Activated CD8-positive, alpha-beta memory T cell treated with anti-CD3 and anti-CD28 coated beads for 1 hour (primary cell): ENCODE data around the gene FLVCR2.
A peak's percentile ranks its signal among the peaks of the same experiment; 100 is the strongest.

Source experiments
- DNase-seq, 2 donors: peaks; one replicate each; pipeline ENCODE4 v3.0.0-alpha.2; 2020; ENCODE audit warnings: low read depth in 1 of 2; ENCODE audit errors: extremely low read depth in 1 of 2

Gene FLVCR2

GRCh38 chr14:75554482-75554881 lies 23.9 kb upstream of the FLVCR2 start:
- DNase-seq = no peak

DNA sequence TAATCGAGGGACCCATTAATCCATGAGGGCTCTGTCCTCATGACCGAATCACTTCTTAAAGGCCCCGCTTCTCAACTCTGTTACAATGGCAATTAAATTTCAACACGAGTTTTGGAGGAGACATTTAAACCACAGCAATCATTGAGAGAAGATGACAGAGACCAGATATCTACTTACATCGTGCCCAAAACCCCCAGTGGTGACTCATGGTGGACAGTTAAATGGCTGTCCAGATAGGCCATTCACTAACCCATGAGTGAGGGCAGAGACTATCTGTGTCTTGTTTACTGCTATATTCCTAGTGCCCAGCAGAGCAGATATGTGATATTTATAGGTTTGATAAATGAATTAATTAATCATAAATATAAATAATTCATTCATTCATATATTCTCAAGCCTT lies 20.0 kb upstream of the FLVCR2 start:
- no peak for DNase-seq

DNA sequence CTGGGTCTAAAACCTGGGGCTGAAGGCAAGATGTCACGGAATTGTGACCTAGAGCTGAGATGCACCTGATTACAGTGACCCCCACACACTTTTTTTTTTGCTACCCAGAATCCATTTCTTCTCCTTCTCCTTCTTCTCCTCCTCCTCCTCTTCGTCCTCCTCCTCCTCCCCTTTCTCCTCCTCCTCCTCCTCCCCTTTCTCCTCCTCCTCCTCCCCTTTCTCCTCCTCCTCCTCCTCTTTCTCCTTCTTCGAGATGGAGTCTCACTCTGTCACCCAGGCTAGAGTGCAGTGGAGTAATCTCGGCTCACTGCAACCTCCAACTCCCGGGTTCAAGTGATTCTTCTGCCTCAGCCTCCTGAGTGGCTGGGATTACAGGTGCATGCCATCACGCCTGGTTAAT lies 19.4 kb upstream of the FLVCR2 start:
- DNase-seq = no peak

DNA sequence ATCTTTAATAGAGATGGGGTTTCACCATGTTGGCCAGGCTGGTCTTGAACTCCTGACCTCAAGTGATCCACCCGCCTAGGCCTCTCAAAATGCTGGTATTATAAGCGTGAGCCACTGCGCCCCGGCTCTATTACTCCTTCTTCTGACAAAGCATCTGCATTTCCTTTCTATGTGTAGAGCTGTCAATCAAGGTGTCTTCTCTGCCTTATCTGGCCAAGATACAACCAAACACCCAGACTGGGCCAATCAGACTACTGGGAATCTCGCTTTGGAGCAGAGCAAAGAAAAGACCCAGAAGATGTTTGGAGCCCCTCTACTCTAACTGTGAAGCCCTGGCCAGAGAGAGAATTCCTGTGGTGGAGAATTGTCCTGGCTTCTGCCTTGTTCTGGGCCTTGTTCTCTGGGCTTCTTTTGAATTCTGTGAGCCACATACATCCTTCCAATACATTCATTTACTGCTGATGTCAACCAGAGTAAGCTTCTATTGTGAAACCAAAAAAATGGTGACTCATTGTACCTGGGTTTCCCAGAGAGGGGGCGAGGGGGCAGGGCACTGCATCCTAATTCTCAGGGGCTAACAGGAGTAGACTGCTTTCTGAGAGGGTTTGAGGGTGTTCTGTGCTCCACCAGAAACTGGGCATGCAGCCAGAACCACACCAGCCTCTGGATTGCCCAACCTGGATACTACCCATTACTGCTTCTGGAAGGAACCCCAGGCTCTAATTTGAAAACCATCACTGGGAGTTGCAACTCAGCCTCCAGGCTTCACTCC lies 18.8 kb upstream of the FLVCR2 start:
- DNase-seq = no peak

DNA sequence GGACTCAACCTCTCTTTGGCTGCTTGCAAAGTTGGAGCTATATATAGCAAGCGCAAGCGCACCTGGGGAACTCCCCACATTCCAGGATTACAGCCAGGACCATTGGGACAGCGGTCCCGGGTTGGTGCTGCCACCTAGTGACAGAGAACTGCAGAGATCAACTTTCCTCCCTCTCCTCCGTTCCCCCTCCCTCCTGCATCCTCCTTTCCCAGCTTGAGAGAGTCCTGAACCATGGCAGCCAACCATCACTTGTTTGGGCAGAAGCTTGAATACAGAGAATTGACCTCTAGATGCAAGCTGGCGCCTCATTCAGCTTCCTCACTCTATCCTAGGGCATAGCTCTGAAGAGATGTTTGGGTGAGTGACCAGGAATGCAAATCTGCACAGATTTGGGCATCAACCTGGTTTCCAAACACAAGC lies 17.4 kb upstream of the FLVCR2 start:
- no peak for DNase-seq

DNA sequence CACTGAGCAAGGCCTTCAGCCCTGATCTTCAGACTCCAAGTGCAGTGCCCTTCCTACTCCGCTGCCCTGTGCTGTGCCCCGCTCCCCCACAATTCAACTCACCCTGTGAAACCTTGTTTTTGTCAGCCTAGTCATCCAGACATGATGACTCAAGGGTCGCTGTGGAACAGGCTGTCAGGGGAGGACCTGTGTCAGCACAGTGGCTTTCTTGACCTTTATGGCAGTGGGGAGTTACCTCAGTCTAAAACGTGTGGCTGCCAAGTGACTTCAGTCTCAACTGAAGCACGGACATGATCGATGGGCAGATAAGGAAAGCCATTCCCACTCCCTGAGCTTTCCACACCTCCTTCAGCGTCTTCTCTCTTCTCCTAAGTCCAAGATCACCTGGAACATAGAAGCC lies 16.3 kb upstream of the FLVCR2 start:
- DNase-seq = no peak

DNA sequence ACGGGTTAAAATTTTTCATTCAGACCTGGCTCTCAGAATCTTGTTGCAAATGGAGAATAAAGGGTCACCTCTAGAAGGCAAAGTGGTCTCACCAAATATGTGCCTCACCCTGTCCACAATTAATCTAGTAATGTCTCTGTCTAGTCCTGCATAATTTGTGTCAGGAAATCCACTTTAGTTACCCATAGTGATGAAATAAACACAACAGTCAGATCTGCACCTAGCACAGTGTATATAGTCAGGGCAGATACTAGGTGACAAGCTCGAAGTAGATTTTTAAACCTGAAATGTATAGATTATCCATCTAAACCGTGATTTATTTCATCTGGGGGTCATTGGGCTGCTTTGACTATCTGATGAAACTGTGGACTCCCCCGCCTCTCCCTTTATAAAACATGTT lies 15.9 kb upstream of the FLVCR2 start:
- no peak for DNase-seq

DNA sequence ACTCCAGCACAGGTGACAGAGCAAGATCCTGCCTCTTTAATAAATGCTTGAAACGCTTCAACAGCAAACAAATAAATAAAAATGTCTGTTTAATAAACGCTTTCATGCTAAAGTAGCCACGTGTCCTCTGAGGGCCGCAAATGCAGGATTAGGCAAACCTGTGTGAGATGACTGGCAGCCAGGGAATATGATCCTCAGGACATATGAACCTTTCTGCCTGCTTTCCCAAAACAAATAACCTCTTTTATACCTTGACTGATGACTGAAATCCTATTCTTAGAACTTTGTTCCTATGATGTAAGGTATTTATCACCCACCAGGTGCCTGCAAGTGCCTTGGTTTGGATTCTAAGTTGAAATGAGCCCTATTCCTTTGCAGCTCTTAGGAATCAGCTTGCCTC lies 14.5 kb upstream of the FLVCR2 start:
- DNase-seq = no peak

DNA sequence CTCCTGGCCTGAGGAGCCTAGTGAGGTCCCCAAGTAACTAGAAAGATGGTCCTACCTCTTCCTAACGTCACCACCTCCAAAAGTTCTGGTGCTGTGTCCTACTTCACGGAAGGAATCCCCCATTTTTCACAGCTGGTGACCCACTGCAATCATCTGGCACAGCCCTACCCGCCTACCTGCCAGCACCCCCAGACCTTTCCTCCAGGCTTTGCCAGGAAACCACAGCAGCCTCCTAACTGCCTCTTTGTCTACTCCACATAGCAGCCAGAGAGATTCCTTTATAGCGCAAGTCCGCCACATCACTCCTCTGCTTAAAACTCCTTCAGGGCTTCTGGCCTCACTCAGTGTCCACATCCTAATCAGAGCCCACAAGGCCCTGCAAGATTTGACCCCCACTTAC lies 13.4 kb upstream of the FLVCR2 start:
- no peak for DNase-seq

- DNase-seq = no peak
Measured at GRCh38 chr14:75566321-75566720, 12.1 kb upstream of the FLVCR2 start.

GRCh38 chr14:75566752-75567151 lies 11.7 kb upstream of the FLVCR2 start:
- no peak for DNase-seq

GRCh38 chr14:75568140-75568539 lies 10.3 kb upstream of the FLVCR2 start:
- no peak for DNase-seq

- no peak for DNase-seq
Measured at GRCh38 chr14:75568791-75569190, 9.6 kb upstream of the FLVCR2 start.

GRCh38 chr14:75570797-75571196 lies 7.6 kb upstream of the FLVCR2 start:
- DNase-seq = no peak

GRCh38 chr14:75572104-75572503 lies 6.3 kb upstream of the FLVCR2 start:
- no peak for DNase-seq

- DNase-seq = no peak
Measured at GRCh38 chr14:75577090-75577489, 1.3 kb upstream of the FLVCR2 start.

DNA sequence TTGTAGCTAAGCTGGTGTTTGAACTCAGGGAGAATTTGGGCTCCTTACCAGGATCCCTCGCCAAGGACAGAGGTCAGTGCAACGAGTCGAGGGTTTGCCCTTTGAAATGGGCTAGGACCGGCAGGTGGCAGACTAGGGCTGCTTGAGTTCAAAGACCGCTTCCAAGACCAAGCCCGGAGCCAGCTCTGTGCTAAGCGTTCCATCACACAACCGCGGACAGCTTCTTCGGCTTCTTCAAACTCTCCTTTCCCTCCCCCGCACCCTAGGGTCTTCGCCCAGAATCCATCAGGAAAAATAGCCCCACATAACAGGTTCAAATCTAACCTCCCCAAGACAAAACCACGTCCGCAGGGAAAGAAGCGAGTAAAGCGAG lies 705 bp upstream of the FLVCR2 start:
- DNase-seq = peak; percentile 21 to 55

DNA sequence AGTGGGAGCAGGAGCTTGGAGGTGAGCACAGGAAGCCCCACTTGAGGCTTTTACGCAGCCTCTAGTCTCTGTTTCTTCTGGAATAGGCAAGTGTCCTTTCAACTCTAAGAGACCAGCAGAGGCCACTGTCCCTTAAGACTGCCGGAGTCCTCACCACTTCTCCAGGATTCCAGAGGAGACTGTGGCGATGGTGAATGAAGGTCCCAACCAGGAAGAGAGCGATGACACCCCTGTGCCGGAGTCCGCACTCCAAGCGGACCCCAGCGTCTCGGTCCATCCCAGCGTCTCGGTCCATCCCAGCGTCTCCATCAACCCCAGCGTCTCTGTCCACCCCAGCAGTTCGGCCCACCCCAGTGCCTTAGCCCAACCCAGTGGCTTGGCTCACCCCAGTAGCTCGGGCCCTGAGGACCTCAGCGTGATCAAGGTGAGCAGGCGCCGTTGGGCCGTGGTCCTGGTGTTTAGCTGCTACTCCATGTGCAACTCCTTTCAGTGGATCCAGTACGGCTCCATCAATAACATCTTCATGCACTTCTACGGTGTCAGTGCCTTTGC lies 442 bp downstream of the FLVCR2 start:
- DNase-seq = no peak

DNA sequence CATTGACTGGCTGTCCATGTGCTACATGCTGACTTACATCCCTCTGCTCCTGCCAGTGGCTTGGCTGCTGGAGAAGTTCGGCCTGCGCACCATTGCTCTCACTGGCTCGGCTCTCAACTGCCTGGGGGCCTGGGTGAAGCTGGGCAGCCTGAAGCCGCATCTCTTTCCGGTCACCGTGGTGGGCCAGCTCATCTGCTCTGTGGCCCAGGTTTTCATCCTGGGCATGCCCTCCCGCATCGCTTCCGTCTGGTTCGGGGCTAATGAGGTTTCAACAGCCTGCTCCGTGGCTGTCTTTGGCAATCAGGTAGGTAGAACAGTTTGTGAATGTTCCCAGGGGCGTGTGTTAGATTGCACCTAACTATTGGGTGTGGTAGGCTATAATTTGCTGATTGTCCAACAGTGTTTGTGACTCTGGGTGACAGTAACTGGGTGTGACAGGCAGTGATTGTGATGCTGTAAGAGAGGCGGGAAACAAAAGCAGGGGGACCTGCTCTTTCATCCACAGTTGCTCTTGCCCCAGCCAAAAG lies 981 bp downstream of the FLVCR2 start:
- DNase-seq = no peak

- no peak for DNase-seq
Measured at GRCh38 chr14:75579882-75580281, 1.5 kb downstream of the FLVCR2 start.

DNA sequence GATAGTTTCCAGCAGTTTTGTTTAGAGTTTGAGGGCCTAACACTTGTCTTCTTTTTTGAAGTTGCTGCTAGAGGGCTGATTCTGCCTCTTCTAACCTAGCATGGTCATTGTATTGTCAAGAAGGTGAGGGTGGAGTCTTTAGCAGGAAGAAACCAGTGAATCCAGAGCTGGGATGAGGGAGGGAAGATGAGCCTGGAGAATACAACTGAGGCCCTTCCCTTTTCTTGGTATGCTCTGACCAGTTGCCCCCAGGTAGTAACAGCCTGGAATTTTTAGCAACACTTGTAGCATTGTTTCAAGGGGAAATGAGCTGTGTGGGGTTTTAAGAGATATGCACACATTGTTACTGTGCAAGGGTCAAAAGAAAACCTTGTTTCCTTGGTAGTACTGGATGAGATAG lies 9.0 kb downstream of the FLVCR2 start:
- no peak for DNase-seq

DNA sequence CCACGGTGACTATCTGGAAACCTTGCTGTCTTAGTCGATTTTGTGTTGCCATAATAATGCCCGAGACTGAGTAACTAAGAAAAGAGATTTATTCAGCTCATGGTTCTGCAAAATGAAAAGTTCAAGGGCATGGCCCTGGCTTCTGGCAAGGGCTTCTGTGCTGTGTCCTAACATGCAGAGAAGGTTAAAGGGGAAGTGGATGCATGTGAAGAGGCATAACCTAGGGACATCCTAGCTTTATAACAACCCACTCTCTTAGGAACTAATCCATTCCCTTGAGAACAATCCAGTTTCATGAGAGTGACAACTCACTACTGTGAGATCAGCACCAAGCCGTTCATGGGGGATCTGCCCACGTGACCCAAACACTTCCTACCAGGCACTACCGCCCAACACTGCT lies 11.5 kb downstream of the FLVCR2 start:
- DNase-seq = no peak
